Astrocyte of the spinal cord (primary cell): ENCODE results near the gene SPINT4.
"Not testable (repeated sequence)": the region's sequence is repeated elsewhere in the genome, so short reads cannot be mapped to it uniquely, and the experiment has no call there.

Experiments
- DNase-seq: peaks from one replicate; pipeline ENCODE4 v3.0.0; 2011; ENCODE audit warnings: low read depth, low spot score
- H3K4me3 ChIP-seq: 2 replicates; pipeline ENCODE4 v1.5.1; 2011; ENCODE audit warnings: low read depth, mild to moderate bottlenecking, low read length, moderate library complexity
- CTCF ChIP-seq: IDR thresholded peaks from 2 replicates; pipeline ENCODE4 v1.5.1; 2012; ENCODE audit warnings: low read depth, mild to moderate bottlenecking, low read length, inconsistent platforms
- in situ Hi-C: cut with HindIII; loops from 2 replicates; pipeline ENCODE4 v1.10.0; 2017; ENCODE audit warnings: low sequenced_read_pairs

The SPINT4 gene

GRCh38 chr20:45701873-45702272 lies 20.3 kb upstream of the SPINT4 start, which contains the start of gene WFDC13:
TSS of gene WFDC13 (plus strand) at chr20:45702038. CDS start at chr20:45702124, 86 bp downstream.
- in situ Hi-C loops, result no loop called here
- no peak for TF ChIP-seq CTCF
- no peak for DNase-seq
- H3K4me3 ChIP-seq, result no peak within 1 kb of the TSS

GRCh38 chr20:45704969-45705637 lies 17.0 kb upstream of the SPINT4 start, which contains the start of gene WFDC10B:
TSS of gene WFDC10B (minus strand) at chr20:45705019. CDS start at chr20:45685992, 19,027 bp downstream.
- DNase-seq, result no peak
- in situ Hi-C loops, result no loop called here
- no peak for TF ChIP-seq CTCF

GRCh38 chr20:45716141-45716688 lies 5.9 kb upstream of the SPINT4 start:
- H3K4me3 ChIP-seq, DNase-seq, in situ Hi-C loops: not testable (repeated sequence)

More at GRCh38 chr20:45704969-45705637, 17.0 kb upstream of the SPINT4 start, which contains the start of gene WFDC10B:
- no peak within 1 kb of the TSS for H3K4me3 ChIP-seq

- DNase-seq, result no peak
- no peak for TF ChIP-seq CTCF
- in situ Hi-C loops, result no loop called here
- H3K4me3 ChIP-seq, result no peak overlapping the region
Measured at GRCh38 chr20:45725134-45725533, 3.0 kb downstream of the SPINT4 start.

- no peak for TF ChIP-seq CTCF
- in situ Hi-C loops, result no loop called here
Measured at GRCh38 chr20:45727044-45727443, 4.9 kb downstream of the SPINT4 start.

GRCh38 chr20:45732199-45732598 lies 10.1 kb downstream of the SPINT4 start:
- DNase-seq, result no peak
- TF ChIP-seq CTCF, result no peak
- in situ Hi-C loops, result no loop called here

More at GRCh38 chr20:45727044-45727443, 4.9 kb downstream of the SPINT4 start:
- no peak overlapping the region for H3K4me3 ChIP-seq
- no peak for DNase-seq

GRCh38 chr20:45735552-45735951 lies 13.4 kb downstream of the SPINT4 start:
- H3K4me3 ChIP-seq, result no peak overlapping the region
- no peak for DNase-seq
- in situ Hi-C loops, result no loop called here
- no peak for TF ChIP-seq CTCF

More at GRCh38 chr20:45732199-45732598, 10.1 kb downstream of the SPINT4 start:
- no peak overlapping the region for H3K4me3 ChIP-seq
